Activated CD8-positive, alpha-beta memory T cell treated with anti-CD3 and anti-CD28 coated beads for 36 hours (primary cell): ENCODE measurements around the gene FBXO4. TPM values are rescaled to one million over a fixed set of nuclear protein-coding genes. Genes with fewer than 3 reads are reported as not detected.
"Not testable (repeated sequence)": the region's sequence is repeated elsewhere in the genome, so short reads cannot be mapped to it uniquely, and the experiment has no call there.

Source experiments
- CTCF ChIA-PET: fragments of 350-600 bp; sonication (Branson Sonifier 250); formaldehyde crosslinking; loops from one replicate; lab custom pipeline; 2021; ENCODE audit warnings: antibody characterized with exemption; lab: Charles Lee
- POLR2A ChIA-PET: fragments of 350-600 bp; sonication (Branson Sonifier 250); formaldehyde crosslinking; loops from one replicate; lab custom pipeline; 2021; ENCODE audit warnings: antibody characterized with exemption; lab: Charles Lee
- total RNA-seq, 2 experiments: library from RNA; stranded (reverse); gene quantifications; one replicate each; pipeline ENCODE4 v1.2.3, GENCODE V29; 2021

The FBXO4 gene
- total RNA-seq, 2 experiments from 2014 or later, result 13.4 to 17.5 TPM

GRCh38 chr5:41967401-41967800, 42.3 kb downstream of the FBXO4 start:
- ChIA-PET CTCF (no interaction called here), POLR2A (no interaction called here)

GRCh38 chr5:41968153-41968723, 43.2 kb downstream of the FBXO4 start:
- ChIA-PET POLR2A (no interaction called here), CTCF (no interaction called here)

- ChIA-PET POLR2A (no interaction called here), CTCF (no interaction called here)
Observed at GRCh38 chr5:41973087-41973486, 48.0 kb downstream of the FBXO4 start.

- ChIA-PET POLR2A (no interaction called here), CTCF (no interaction called here)
Observed at GRCh38 chr5:41973887-41974286, 48.8 kb downstream of the FBXO4 start.

GRCh38 chr5:41978676-41979075, 53.6 kb downstream of the FBXO4 start:
- POLR2A ChIA-PET, result no interaction called here
- CTCF ChIA-PET, result no interaction called here

- CTCF ChIA-PET, result no interaction called here
- POLR2A ChIA-PET, result no interaction called here
Observed at GRCh38 chr5:41980396-41980795, 55.3 kb downstream of the FBXO4 start.

- CTCF ChIA-PET, result no interaction called here
- POLR2A ChIA-PET, result no interaction called here
Observed at GRCh38 chr5:41980870-41981269, 55.8 kb downstream of the FBXO4 start.

GRCh38 chr5:41982858-41983257, 57.8 kb downstream of the FBXO4 start:
- CTCF ChIA-PET, POLR2A ChIA-PET: not testable (repeated sequence)

GRCh38 chr5:41983284-41983683, 58.2 kb downstream of the FBXO4 start:
- ChIA-PET CTCF (no interaction called here), POLR2A (no interaction called here)

GRCh38 chr5:41985945-41986695, 61.0 kb downstream of the FBXO4 start:
- ChIA-PET POLR2A (no interaction called here), CTCF (no interaction called here)

Other genes with a start within 250 kb of the FBXO4 start
- gene OXCT1, start 54.9 kb upstream of the FBXO4 start, total RNA-seq, result 100 to 1,000 TPM; 125 to 131 TPM
- 10 to 100 TPM; 36.0 to 36.3 TPM for gene RIMOC1, start 20.9 kb upstream of the FBXO4 start, total RNA-seq